ENCODE data around the gene PPP1R9A.

DNA sequence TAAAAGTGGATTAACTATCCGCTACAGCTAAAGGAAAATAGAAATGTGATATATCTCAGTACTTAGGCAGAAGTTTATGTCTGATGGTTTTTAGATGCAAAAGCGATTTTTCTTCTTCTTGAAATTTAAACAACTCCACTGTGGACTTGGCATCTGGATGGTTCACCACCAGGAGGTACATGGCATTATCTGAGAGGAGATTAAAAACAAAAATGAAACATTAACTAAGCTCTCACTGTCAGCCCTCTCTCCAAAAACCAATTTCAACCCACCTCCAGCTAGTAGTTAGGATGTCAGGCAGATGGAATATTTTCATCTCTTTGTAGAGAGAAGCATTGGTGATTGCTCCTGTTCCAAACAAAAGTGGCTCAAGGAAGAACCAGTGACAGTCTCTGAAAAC is 404.0 kb downstream of the PPP1R9A start:
- TF ChIP-seq, protein P1, sequence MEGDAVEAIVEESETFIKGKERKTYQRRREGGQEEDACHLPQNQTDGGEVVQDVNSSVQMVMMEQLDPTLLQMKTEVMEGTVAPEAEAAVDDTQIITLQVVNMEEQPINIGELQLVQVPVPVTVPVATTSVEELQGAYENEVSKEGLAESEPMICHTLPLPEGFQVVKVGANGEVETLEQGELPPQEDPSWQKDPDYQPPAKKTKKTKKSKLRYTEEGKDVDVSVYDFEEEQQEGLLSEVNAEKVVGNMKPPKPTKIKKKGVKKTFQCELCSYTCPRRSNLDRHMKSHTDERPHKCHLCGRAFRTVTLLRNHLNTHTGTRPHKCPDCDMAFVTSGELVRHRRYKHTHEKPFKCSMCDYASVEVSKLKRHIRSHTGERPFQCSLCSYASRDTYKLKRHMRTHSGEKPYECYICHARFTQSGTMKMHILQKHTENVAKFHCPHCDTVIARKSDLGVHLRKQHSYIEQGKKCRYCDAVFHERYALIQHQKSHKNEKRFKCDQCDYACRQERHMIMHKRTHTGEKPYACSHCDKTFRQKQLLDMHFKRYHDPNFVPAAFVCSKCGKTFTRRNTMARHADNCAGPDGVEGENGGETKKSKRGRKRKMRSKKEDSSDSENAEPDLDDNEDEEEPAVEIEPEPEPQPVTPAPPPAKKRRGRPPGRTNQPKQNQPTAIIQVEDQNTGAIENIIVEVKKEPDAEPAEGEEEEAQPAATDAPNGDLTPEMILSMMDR (IDR thresholded peaks at IDR 0.05; ENCODE audit: insufficient read depth, low read length, poor library complexity, severe bottlenecking), result no peak
- TF ChIP-seq EZH2phosphoT487 (conservative IDR thresholded peaks at IDR 0.05; ENCODE audit: low read length), result no peak

Measured in SU-DHL-6 (cell line).